Parathyroid adenoma (tissue), 2 donors: Measurements from ENCODE around the gene CREB3L2.

Experiments
- H2AFZ ChIP-seq: fragments of 300-600 bp; sonication (generic); one replicate; pipeline ENCODE4 v1.7.0; 2017; ENCODE audit warnings: antibody characterized with exemption, mild to moderate bottlenecking
- H3K27ac ChIP-seq: fragments of 300-600 bp; sonication (generic); one replicate; pipeline ENCODE4 v1.7.0; 2017
- H3K27me3 ChIP-seq: fragments of 300-600 bp; sonication (generic); one replicate; pipeline ENCODE4 v1.7.0; 2017; ENCODE audit warnings: low read length; ENCODE audit not compliant: control insufficient read depth, insufficient read depth
- H3K36me3 ChIP-seq: fragments of 300-600 bp; sonication (generic); one replicate; pipeline ENCODE4 v1.7.0; 2017; ENCODE audit warnings: low read length; ENCODE audit not compliant: control insufficient read depth, insufficient read depth
- H3K4me1 ChIP-seq: fragments of 300-600 bp; sonication (generic); one replicate; pipeline ENCODE4 v1.7.0; 2017; ENCODE audit warnings: control low read depth
- H3K4me2 ChIP-seq: fragments of 300-600 bp; sonication (generic); one replicate; pipeline ENCODE4 v1.7.0; 2017; ENCODE audit warnings: low read length
- H3K4me3 ChIP-seq: fragments of 300-600 bp; sonication (generic); one replicate; pipeline ENCODE4 v1.7.0; 2017; ENCODE audit warnings: low read depth, low read length
- H3K79me2 ChIP-seq: fragments of 300-600 bp; sonication (generic); one replicate; pipeline ENCODE4 v1.7.0; 2017; ENCODE audit warnings: control low read depth
- H3K9ac ChIP-seq: fragments of 300-600 bp; sonication (generic); one replicate; pipeline ENCODE4 v1.7.0; 2017; ENCODE audit warnings: mild to moderate bottlenecking
- H3K9me3 ChIP-seq: fragments of 300-600 bp; sonication (generic); one replicate; pipeline ENCODE4 v1.7.0; 2017; ENCODE audit warnings: low read length; ENCODE audit not compliant: control insufficient read depth
- TF ChIP-seq, protein P1 (sequence below): fragments of 300-600 bp; sonication (generic); IDR thresholded peaks from one replicate; pipeline ENCODE4 v1.7.0; 2017; ENCODE audit warnings: antibody characterized with exemption, mild to moderate bottlenecking
- donor health status: primary hyperparathyroidism.

CREB3L2 gene

DNA sequence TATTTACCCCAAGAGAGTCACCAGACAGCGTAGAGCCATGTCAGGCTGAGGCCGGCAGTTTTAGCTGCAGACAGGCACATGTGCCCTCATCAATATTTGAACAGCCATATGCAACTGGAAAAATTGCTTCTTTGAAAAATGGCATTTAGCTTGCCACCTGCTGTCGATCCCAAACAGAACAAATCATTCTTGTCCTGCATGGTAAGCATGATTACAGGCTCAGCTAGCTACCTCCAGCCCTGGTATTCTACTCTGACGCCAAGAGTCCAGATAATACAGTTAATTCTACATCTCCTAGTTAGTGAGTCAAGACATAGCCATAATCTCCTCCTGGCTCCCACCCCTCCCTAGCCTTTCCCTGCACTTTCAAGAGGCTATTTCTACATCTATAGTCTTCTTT lies 7.7 kb downstream of the CREB3L2 start:
- peaks cover 32% of the 10 kb centered on the region for H3K4me1 ChIP-seq
- no peaks in the 10 kb centered on the region for H3K9me3 ChIP-seq
- no peak overlapping the region for H3K9ac ChIP-seq
- no peak overlapping the region for H3K4me3 ChIP-seq
- H3K36me3 ChIP-seq, result no peaks in the 10 kb centered on the region
- H3K27ac ChIP-seq, result no peak overlapping the region
- H2AFZ ChIP-seq, result no peak overlapping the region
- peaks cover 46% of the 10 kb centered on the region for H3K79me2 ChIP-seq
- no peaks in the 10 kb centered on the region for H3K27me3 ChIP-seq
- TF ChIP-seq, protein P1, sequence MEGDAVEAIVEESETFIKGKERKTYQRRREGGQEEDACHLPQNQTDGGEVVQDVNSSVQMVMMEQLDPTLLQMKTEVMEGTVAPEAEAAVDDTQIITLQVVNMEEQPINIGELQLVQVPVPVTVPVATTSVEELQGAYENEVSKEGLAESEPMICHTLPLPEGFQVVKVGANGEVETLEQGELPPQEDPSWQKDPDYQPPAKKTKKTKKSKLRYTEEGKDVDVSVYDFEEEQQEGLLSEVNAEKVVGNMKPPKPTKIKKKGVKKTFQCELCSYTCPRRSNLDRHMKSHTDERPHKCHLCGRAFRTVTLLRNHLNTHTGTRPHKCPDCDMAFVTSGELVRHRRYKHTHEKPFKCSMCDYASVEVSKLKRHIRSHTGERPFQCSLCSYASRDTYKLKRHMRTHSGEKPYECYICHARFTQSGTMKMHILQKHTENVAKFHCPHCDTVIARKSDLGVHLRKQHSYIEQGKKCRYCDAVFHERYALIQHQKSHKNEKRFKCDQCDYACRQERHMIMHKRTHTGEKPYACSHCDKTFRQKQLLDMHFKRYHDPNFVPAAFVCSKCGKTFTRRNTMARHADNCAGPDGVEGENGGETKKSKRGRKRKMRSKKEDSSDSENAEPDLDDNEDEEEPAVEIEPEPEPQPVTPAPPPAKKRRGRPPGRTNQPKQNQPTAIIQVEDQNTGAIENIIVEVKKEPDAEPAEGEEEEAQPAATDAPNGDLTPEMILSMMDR, result no peak
- H3K4me2 ChIP-seq, result no peak overlapping the region

DNA sequence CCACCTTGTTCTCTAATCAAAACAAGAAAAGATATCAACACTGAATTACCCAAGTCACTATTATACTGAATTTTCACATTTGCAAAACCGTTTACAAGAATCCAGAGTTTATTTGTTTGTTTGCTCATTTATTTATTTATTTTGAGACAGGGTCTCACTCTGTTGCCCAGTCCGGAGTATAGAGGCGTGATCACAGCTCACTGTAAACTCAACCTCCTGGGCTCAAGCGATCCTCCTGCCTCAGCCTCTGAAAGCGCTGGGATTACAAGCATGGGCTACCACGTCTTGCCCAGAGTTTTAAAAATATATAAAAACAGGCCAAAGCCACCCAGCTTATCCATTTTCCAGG lies 8.5 kb downstream of the CREB3L2 start:
- Histone ChIP-seq H3K4me2 (no peak overlapping the region), H3K36me3 (no peaks in the 10 kb centered on the region), H3K4me3 (no peak overlapping the region), H3K9me3 (no peaks in the 10 kb centered on the region), H3K79me2 (peaks cover 41% of the 10 kb centered on the region), H3K27ac (no peak overlapping the region), H3K9ac (no peak overlapping the region), H3K4me1 (peaks cover 37% of the 10 kb centered on the region), H3K27me3 (no peaks in the 10 kb centered on the region), H2AFZ (no peak overlapping the region)
- TF ChIP-seq, protein P1, result no peak

DNA sequence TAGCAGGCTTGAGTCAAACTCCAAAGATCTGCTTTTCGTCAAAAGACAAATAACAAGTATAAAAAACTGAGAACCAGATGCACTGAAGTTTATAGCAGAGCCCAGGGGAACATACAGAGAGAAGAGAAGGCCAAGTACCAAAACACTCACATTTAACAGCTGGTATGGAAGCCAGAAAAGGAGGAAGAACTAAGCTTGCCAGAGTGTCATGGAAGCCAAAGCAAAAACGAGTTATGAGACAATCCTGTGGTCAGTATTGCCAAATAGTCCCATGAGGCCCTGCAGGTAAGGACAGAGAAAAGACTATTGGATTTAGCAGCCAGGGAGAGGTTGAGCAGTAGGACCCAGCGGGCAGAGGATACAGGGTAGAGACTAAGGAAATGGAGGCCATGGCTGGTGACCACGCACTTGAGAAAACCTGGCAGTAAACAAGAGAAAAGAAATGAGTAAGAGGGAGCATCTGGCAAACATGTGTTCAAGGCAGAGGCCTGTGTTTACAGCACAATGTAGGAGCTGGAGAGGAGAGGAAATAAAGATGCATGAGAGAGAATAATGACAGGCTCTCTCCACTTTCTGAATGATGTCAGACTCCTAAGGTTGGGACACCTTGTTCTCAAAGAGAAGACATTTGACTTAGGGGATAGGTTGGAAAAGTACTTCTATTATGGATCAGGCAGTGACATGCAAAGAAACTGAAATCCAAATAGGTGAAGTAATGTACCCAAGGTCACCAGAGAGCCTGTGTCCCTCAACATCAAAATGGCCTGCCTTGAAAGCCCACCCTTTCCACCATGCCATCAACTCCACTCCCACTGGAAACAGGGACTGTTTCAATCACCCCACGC lies 9.1 kb downstream of the CREB3L2 start:
- H3K27me3 ChIP-seq, result no peaks in the 10 kb centered on the region
- no peaks in the 10 kb centered on the region for H3K9me3 ChIP-seq
- H2AFZ ChIP-seq, result no peak overlapping the region
- TF ChIP-seq, protein P1, result no peak
- H3K27ac ChIP-seq, result peak overlapping the region; percentile 18
- H3K4me2 ChIP-seq, result no peak overlapping the region
- H3K4me1 ChIP-seq, result peaks cover 39% of the 10 kb centered on the region
- no peak overlapping the region for H3K9ac ChIP-seq
- H3K79me2 ChIP-seq, result peaks cover 40% of the 10 kb centered on the region
- no peak overlapping the region for H3K4me3 ChIP-seq
- H3K36me3 ChIP-seq, result no peaks in the 10 kb centered on the region

DNA sequence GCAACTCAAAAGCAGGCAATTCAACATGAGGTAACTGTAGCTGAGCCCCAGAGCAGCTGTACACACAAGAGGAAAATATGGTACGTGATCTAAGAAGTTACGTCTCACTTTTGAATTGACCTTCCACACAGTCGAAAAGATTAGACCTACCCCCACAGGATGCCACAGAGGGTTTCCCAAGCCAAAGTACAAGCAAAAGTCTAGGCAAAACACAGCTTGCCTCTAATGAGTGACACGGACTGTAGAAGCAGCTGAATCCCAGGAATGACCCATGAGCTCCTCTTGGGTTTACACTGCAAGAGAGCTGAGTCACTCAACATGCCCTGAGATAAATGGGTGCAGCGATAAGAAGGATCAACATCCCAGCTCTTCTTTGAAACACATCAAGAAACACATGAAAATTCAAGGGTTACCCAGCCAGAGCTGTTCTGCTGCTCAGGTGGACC lies 9.8 kb downstream of the CREB3L2 start:
- Histone ChIP-seq H3K4me3 (no peak overlapping the region), H3K4me1 (peaks cover 45% of the 10 kb centered on the region), H3K27me3 (no peaks in the 10 kb centered on the region), H3K9me3 (no peaks in the 10 kb centered on the region), H3K9ac (no peak overlapping the region), H3K79me2 (peaks cover 39% of the 10 kb centered on the region), H3K36me3 (no peaks in the 10 kb centered on the region), H2AFZ (no peak overlapping the region), H3K27ac (no peak overlapping the region), H3K4me2 (no peak overlapping the region)
- TF ChIP-seq, protein P1, result no peak
